Measurements from ENCODE around the gene AKT1.
A peak's percentile ranks its signal among the peaks of the same experiment; 100 is the strongest.
"Not testable (repeated sequence)": the region's sequence is repeated elsewhere in the genome, so short reads cannot be mapped to it uniquely, and the experiment has no call there.

The AKT1 gene

GRCh38 chr14:104843442-104844305, 48.1 kb upstream of the AKT1 start:
- no peak overlapping the region for H3K9ac ChIP-seq (ENCODE audit: low read length)

GRCh38 chr14:104843006-104843405, 47.5 kb upstream of the AKT1 start:
- Histone ChIP-seq H3K4me1 (ENCODE audit: control insufficient read depth in 1 of 2, insufficient read depth in 2 of 2, low read length in 2 of 2) (peaks cover 14 to 15% of the 10 kb centered on the region in 2 experiments), H4K12ac (ENCODE audit: low read depth, low read length) (no peak overlapping the region), H3K36me3 (ENCODE audit: control insufficient read depth in 1 of 2, insufficient read depth in 2 of 2, low read length in 2 of 2) (no peaks in the 10 kb centered on the region), H3K79me2 (ENCODE audit: control insufficient read depth, insufficient read depth, low read length, poor library complexity) (no peaks in the 10 kb centered on the region), H3K4ac (ENCODE audit: low read depth, low read length) (no peak overlapping the region), H3K4me3 (ENCODE audit: low read depth, low read length) (no peak overlapping the region), H2BK5ac (ENCODE audit: low read depth, low read length, poor library complexity) (no peak overlapping the region), H3K9me3 (ENCODE audit: insufficient read depth, low read depth, low read length) (no peaks in the 10 kb centered on the region), H2AK5ac (ENCODE audit: low read length) (no peak overlapping the region), H2AFZ (ENCODE audit: insufficient read depth, low read length, poor library complexity) (no peak overlapping the region), H2BK12ac (ENCODE audit: low read length) (no peak overlapping the region), H3K9ac (ENCODE audit: low read length) (no peak overlapping the region), H4K91ac (ENCODE audit: low read depth, low read length) (no peak overlapping the region), H3K4me2 (ENCODE audit: low read length) (peak overlapping the region; percentile 83), H3K79me1 (ENCODE audit: low read length) (peaks cover 4% of the 10 kb centered on the region), H3K18ac (ENCODE audit: low read length) (no peak overlapping the region), H3K14ac (ENCODE audit: low read length) (no peak overlapping the region), H3K27me3 (ENCODE audit: insufficient read depth, low read length) (no peaks in the 10 kb centered on the region), H2BK120ac (ENCODE audit: insufficient read depth, low read length, poor library complexity) (no peak overlapping the region), H4K8ac (ENCODE audit: low read depth, low read length) (peak overlapping the region; percentile 5), H3K27ac (ENCODE audit: low read depth, low read length) (no peak overlapping the region), H3K23ac (ENCODE audit: low read length) (no peak overlapping the region)
- no peak for DNase-seq
- WGBS (ENCODE audit: extremely low coverage, insufficient coverage, insufficient read length) = no CpG with 5 or more reads among the region's 13 CpGs

More at GRCh38 chr14:104843442-104844305, 48.1 kb upstream of the AKT1 start:
- Histone ChIP-seq H3K4me1 (ENCODE audit: control insufficient read depth in 1 of 2, insufficient read depth in 2 of 2, low read length in 2 of 2) (peaks cover 14 to 15% of the 10 kb centered on the region in 2 experiments), H3K14ac (ENCODE audit: low read length) (no peak overlapping the region), H3K4ac (ENCODE audit: low read depth, low read length) (no peak overlapping the region), H2AFZ (ENCODE audit: insufficient read depth, low read length, poor library complexity) (peak overlapping the region; percentile 47), H4K12ac (ENCODE audit: low read depth, low read length) (no peak overlapping the region), H3K27ac (ENCODE audit: low read depth, low read length) (no peak overlapping the region), H3K79me2 (ENCODE audit: control insufficient read depth, insufficient read depth, low read length, poor library complexity) (no peaks in the 10 kb centered on the region), H4K91ac (ENCODE audit: low read depth, low read length) (no peak overlapping the region), H3K4me2 (ENCODE audit: low read length) (peak overlapping the region; percentile 83), H2BK120ac (ENCODE audit: insufficient read depth, low read length, poor library complexity) (no peak overlapping the region), H3K23ac (ENCODE audit: low read length) (no peak overlapping the region), H2BK5ac (ENCODE audit: low read depth, low read length, poor library complexity) (no peak overlapping the region), H3K79me1 (ENCODE audit: low read length) (peaks cover 4% of the 10 kb centered on the region), H2BK12ac (ENCODE audit: low read length) (no peak overlapping the region), H3K9me3 (ENCODE audit: insufficient read depth, low read depth, low read length) (peaks cover under 1% of the 10 kb centered on the region), H4K8ac (ENCODE audit: low read depth, low read length) (peak overlapping the region; percentile 46), H3K4me3 (ENCODE audit: low read depth, low read length) (peak overlapping the region; percentile 46), H3K18ac (ENCODE audit: low read length) (no peak overlapping the region), H2AK5ac (ENCODE audit: low read length) (no peak overlapping the region), H3K27me3 (ENCODE audit: insufficient read depth, low read length) (no peaks in the 10 kb centered on the region), H3K36me3 (ENCODE audit: control insufficient read depth in 1 of 2, insufficient read depth in 2 of 2, low read length in 2 of 2) (no peaks in the 10 kb centered on the region)
- no CpG with 5 or more reads among the region's 69 CpGs for WGBS (ENCODE audit: extremely low coverage, insufficient coverage, insufficient read length)
- DNase-seq = peak in 1 of 2 donors; percentile 38

- Histone ChIP-seq H3K27ac (ENCODE audit: low read depth, low read length) (no peak overlapping the region), H2BK5ac (ENCODE audit: low read depth, low read length, poor library complexity) (no peak overlapping the region), H3K36me3 (ENCODE audit: control insufficient read depth in 1 of 2, insufficient read depth in 2 of 2, low read length in 2 of 2) (no peaks in the 10 kb centered on the region), H4K8ac (ENCODE audit: low read depth, low read length) (no peak overlapping the region), H2AFZ (ENCODE audit: insufficient read depth, low read length, poor library complexity) (no peak overlapping the region), H3K4me1 (ENCODE audit: control insufficient read depth in 1 of 2, insufficient read depth in 2 of 2, low read length in 2 of 2) (peaks cover 14 to 15% of the 10 kb centered on the region in 2 experiments), H3K4me2 (ENCODE audit: low read length) (no peak overlapping the region), H3K4me3 (ENCODE audit: low read depth, low read length) (no peak overlapping the region), H3K23ac (ENCODE audit: low read length) (no peak overlapping the region), H2BK12ac (ENCODE audit: low read length) (no peak overlapping the region), H4K91ac (ENCODE audit: low read depth, low read length) (no peak overlapping the region), H3K27me3 (ENCODE audit: insufficient read depth, low read length) (no peaks in the 10 kb centered on the region), H2AK5ac (ENCODE audit: low read length) (no peak overlapping the region), H3K79me2 (ENCODE audit: control insufficient read depth, insufficient read depth, low read length, poor library complexity) (no peaks in the 10 kb centered on the region), H4K12ac (ENCODE audit: low read depth, low read length) (no peak overlapping the region), H3K4ac (ENCODE audit: low read depth, low read length) (no peak overlapping the region), H3K79me1 (ENCODE audit: low read length) (peaks cover 4% of the 10 kb centered on the region), H3K9me3 (ENCODE audit: insufficient read depth, low read depth, low read length) (no peaks in the 10 kb centered on the region), H2BK120ac (ENCODE audit: insufficient read depth, low read length, poor library complexity) (no peak overlapping the region), H3K14ac (ENCODE audit: low read length) (no peak overlapping the region), H3K18ac (ENCODE audit: low read length) (no peak overlapping the region), H3K9ac (ENCODE audit: low read length) (no peak overlapping the region)
- WGBS (ENCODE audit: extremely low coverage, insufficient coverage, insufficient read length) = no CpG with 5 or more reads among the region's 1 CpG
- DNase-seq = no peak
These were observed 46.2 kb upstream of the AKT1 start for GRCh38 chr14:104841730-104842129.

GRCh38 chr14:104836171-104836935, 40.8 kb upstream of the AKT1 start:
- H3K4ac ChIP-seq (ENCODE audit: low read depth, low read length); H3K79me1 ChIP-seq (ENCODE audit: low read length); H3K27ac ChIP-seq (ENCODE audit: low read depth, low read length); H3K4me2 ChIP-seq (ENCODE audit: low read length); H4K12ac ChIP-seq (ENCODE audit: low read depth, low read length); H3K9me3 ChIP-seq (ENCODE audit: insufficient read depth, low read depth, low read length); H2BK5ac ChIP-seq (ENCODE audit: low read depth, low read length, poor library complexity); H3K4me3 ChIP-seq (ENCODE audit: low read depth, low read length); H3K4me1 ChIP-seq (ENCODE audit: control insufficient read depth in 1 of 2, insufficient read depth in 2 of 2, low read length in 2 of 2); H3K9ac ChIP-seq (ENCODE audit: low read length); H4K91ac ChIP-seq (ENCODE audit: low read depth, low read length); H3K79me2 ChIP-seq (ENCODE audit: control insufficient read depth, insufficient read depth, low read length, poor library complexity); H2AFZ ChIP-seq (ENCODE audit: insufficient read depth, low read length, poor library complexity); H3K36me3 ChIP-seq (ENCODE audit: control insufficient read depth in 1 of 2, insufficient read depth in 2 of 2, low read length in 2 of 2); DNase-seq; H2BK120ac ChIP-seq (ENCODE audit: insufficient read depth, low read length, poor library complexity); H4K8ac ChIP-seq (ENCODE audit: low read depth, low read length); H3K23ac ChIP-seq (ENCODE audit: low read length); H3K18ac ChIP-seq (ENCODE audit: low read length); H3K14ac ChIP-seq (ENCODE audit: low read length); H2AK5ac ChIP-seq (ENCODE audit: low read length); H3K27me3 ChIP-seq (ENCODE audit: insufficient read depth, low read length); H2BK12ac ChIP-seq (ENCODE audit: low read length): not testable (repeated sequence)
- WGBS (ENCODE audit: extremely low coverage, insufficient coverage, insufficient read length) = no CpG with 5 or more reads among the region's 41 CpGs

All from trophoblast cell (in vitro differentiated cells and primary cell).